MCF 10A (cell line): ENCODE measurements around the gene MAGEB5. TPM values are rescaled to one million over a fixed set of nuclear protein-coding genes. Genes with fewer than 3 reads are reported as not detected.

Experiments
- BruUV-seq: library from RNA; stranded (reverse); fragments of 400-500 nt; replicated peaks from 2 replicates; lab custom pipeline; 2021; lab: Mats Ljungman, UMichigan
- CTCF ChIA-PET: fragments of 300-600 bp; sonication (Branson Sonifier 250); formaldehyde crosslinking; extraction: SDS; loops from one replicate; lab custom pipeline; 2021; ENCODE audit warnings: antibody characterized with exemption, inconsistent platforms; lab: Yijun Ruan, JAX
- POLR2A ChIA-PET: fragments of 300-600, 350-650 bp; sonication (Branson Sonifier 250); formaldehyde crosslinking; extraction: SDS; loops from one replicate; lab custom pipeline; 2020; ENCODE audit warnings: antibody characterized with exemption, inconsistent platforms; lab: Yijun Ruan, JAX
- DNase-seq: peaks from one replicate; pipeline ENCODE4 v3.0.0-alpha.2; 2018; ENCODE audit not compliant: unreplicated experiment
- H3K27ac Mint-ChIP-seq: one replicate; pipeline ENCODE4 v1.8.0; 2022; ENCODE audit warnings: mild to moderate bottlenecking, low read depth, mixed read lengths; ENCODE audit not compliant: unreplicated experiment
- H3K27me3 Mint-ChIP-seq: one replicate; pipeline ENCODE4 v1.8.0; 2022; ENCODE audit warnings: mixed read lengths; ENCODE audit not compliant: insufficient read depth, unreplicated experiment
- H3K36me3 Mint-ChIP-seq: one replicate; pipeline ENCODE4 v1.8.0; 2022; ENCODE audit warnings: mild to moderate bottlenecking, moderate library complexity, mixed read lengths; ENCODE audit not compliant: insufficient read depth, unreplicated experiment
- H3K4me1 Mint-ChIP-seq: one replicate; pipeline ENCODE4 v1.8.0; 2022; ENCODE audit warnings: mixed read lengths; ENCODE audit not compliant: insufficient read depth, unreplicated experiment
- H3K4me3 Mint-ChIP-seq: one replicate; pipeline ENCODE4 v1.8.0; 2022; ENCODE audit warnings: mild to moderate bottlenecking, moderate library complexity, mixed read lengths; ENCODE audit not compliant: unreplicated experiment
- H3K9me3 Mint-ChIP-seq: one replicate; pipeline ENCODE4 v1.8.0; 2022; ENCODE audit warnings: mixed read lengths; ENCODE audit not compliant: unreplicated experiment
- intact Hi-C: fragments of 100-400 bp; cut with micrococcal nuclease; formaldehyde crosslinking; loops from 2 replicates; pipeline ENCODE4 v1.14.1; 2022
- total RNA-seq: library from RNA; stranded (reverse); gene quantifications from 2 replicates; pipeline ENCODE4 v1.2.3, GENCODE V29; 2022
- TF ChIP-seq, protein P1 (sequence below): fragments of 200-600 bp; IDR thresholded peaks from one replicate; pipeline ENCODE4 v1.8.0; 2022; ENCODE audit warnings: antibody characterized with exemption, mild to moderate bottlenecking; ENCODE audit not compliant: unreplicated experiment

The MAGEB5 gene
- total RNA-seq, 1 experiment from 2014 or later: not detected

- intact Hi-C loops: no loop called here
- POLR2A ChIA-PET: no interaction called here
- H3K4me3 Mint-ChIP-seq: no peak overlapping the region
- TF ChIP-seq, protein P1, sequence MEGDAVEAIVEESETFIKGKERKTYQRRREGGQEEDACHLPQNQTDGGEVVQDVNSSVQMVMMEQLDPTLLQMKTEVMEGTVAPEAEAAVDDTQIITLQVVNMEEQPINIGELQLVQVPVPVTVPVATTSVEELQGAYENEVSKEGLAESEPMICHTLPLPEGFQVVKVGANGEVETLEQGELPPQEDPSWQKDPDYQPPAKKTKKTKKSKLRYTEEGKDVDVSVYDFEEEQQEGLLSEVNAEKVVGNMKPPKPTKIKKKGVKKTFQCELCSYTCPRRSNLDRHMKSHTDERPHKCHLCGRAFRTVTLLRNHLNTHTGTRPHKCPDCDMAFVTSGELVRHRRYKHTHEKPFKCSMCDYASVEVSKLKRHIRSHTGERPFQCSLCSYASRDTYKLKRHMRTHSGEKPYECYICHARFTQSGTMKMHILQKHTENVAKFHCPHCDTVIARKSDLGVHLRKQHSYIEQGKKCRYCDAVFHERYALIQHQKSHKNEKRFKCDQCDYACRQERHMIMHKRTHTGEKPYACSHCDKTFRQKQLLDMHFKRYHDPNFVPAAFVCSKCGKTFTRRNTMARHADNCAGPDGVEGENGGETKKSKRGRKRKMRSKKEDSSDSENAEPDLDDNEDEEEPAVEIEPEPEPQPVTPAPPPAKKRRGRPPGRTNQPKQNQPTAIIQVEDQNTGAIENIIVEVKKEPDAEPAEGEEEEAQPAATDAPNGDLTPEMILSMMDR: no peak
- H3K36me3 Mint-ChIP-seq: no peaks in the 10 kb centered on the region
- DNase-seq: no peak
- peaks cover 3% of the 10 kb centered on the region for H3K9me3 Mint-ChIP-seq
- no peaks in the 10 kb centered on the region for H3K4me1 Mint-ChIP-seq
- CTCF ChIA-PET: no interaction called here
- BruUV-seq: no TSS peak
- no peaks in the 10 kb centered on the region for H3K27me3 Mint-ChIP-seq
- no peak overlapping the region for H3K27ac Mint-ChIP-seq
Observed at GRCh38 chrX:26208012-26208411, 8.0 kb upstream of the MAGEB5 start.

DNA sequence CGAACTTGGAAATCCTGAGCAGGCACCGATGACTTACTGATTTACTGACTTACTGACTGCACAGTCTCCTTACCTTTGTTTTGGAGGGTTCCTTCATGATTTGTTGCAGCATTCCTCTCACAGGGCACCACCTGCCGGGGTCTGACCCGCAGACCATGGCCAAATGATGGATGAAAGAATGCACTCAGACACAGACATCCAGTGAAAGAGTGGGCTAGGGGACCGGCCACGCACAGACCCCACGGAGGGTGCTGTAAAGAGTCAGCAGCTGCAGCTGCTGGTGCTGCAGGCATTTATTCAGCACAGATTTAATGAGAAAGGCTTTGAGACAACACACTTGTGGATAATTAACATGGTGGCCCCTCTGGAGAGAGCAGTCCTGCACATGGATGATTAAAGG, 3.4 kb downstream of the MAGEB5 start:
- TF ChIP-seq, protein P1: no peak

DNA sequence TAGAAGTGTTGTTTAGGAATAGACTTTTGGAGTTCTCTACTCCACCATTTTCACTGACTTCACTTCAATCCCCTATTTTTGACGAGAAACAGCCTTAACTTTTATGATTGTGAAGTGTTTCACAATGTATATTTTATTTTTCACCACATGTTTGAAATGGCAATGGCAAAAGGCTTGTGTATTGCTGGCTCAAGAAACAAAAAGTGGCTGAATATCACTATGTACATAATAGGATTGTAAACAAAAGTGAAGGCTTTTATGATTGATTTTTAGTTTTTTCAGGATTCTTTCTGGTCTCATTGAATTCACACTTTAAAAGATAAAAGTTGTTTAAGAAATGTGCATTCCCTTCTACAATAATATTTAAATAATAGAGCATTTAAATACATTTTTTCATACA, 18.2 kb downstream of the MAGEB5 start:
- Mint-ChIP-seq H3K27ac (no peak overlapping the region), H3K27me3 (no peaks in the 10 kb centered on the region), H3K9me3 (peaks cover 38% of the 10 kb centered on the region), H3K4me1 (no peaks in the 10 kb centered on the region), H3K4me3 (no peak overlapping the region), H3K36me3 (no peaks in the 10 kb centered on the region)
- TF ChIP-seq, protein P1: no peak
- DNase-seq: no peak
- ChIA-PET CTCF (no interaction called here), POLR2A (no interaction called here)
- BruUV-seq: no TSS peak
- intact Hi-C loops: no loop called here

More for the DNA sequence above, 3.4 kb downstream of the MAGEB5 start:
- ChIA-PET CTCF (no interaction called here), POLR2A (no interaction called here)
- Mint-ChIP-seq H3K4me1 (no peaks in the 10 kb centered on the region), H3K36me3 (no peaks in the 10 kb centered on the region), H3K27me3 (no peaks in the 10 kb centered on the region), H3K9me3 (peaks cover 7% of the 10 kb centered on the region), H3K4me3 (no peak overlapping the region), H3K27ac (no peak overlapping the region)
- intact Hi-C loops: no loop called here
- BruUV-seq: no TSS peak
- DNase-seq: no peak

- no TSS peak for BruUV-seq
- Mint-ChIP-seq H3K9me3 (peaks cover 16% of the 10 kb centered on the region), H3K27ac (no peak overlapping the region), H3K36me3 (peaks cover 4% of the 10 kb centered on the region), H3K4me3 (no peak overlapping the region), H3K27me3 (no peaks in the 10 kb centered on the region), H3K4me1 (no peaks in the 10 kb centered on the region)
- ChIA-PET POLR2A (no interaction called here), CTCF (no interaction called here)
- intact Hi-C loops: no loop called here
- TF ChIP-seq, protein P1: no peak
- no peak for DNase-seq
Observed at GRCh38 chrX:26253526-26253925, 37.6 kb downstream of the MAGEB5 start.
